Measurements from ENCODE around the gene C1orf74.
"Not testable (repeated sequence)": the region's sequence is repeated elsewhere in the genome, so short reads cannot be mapped to it uniquely, and the experiment has no call there.

C1orf74 gene

GRCh38 chr1:209808059-209808581 is 23.8 kb upstream of the C1orf74 start:
- no peak overlapping the region for H3K4me3 ChIP-seq (ENCODE audit: low read length)
- no peak for DNase-seq (ENCODE audit: low read depth, low spot score)

- DNase-seq (ENCODE audit: low read depth, low spot score): no peak
- no peak overlapping the region for H3K4me3 ChIP-seq (ENCODE audit: low read length)
These were observed 23.1 kb upstream of the C1orf74 start for GRCh38 chr1:209807509-209807908.

- DNase-seq (ENCODE audit: low read depth, low spot score): no peak
- no peak within 1 kb of the TSS for H3K4me3 ChIP-seq (ENCODE audit: low read length)
These were observed 21.8 kb upstream of the C1orf74 start, which contains the start of gene IRF6 for GRCh38 chr1:209805875-209806760. Gene IRF6 (minus strand): TSS chr1:209806142. CDS start chr1:209801413, 4,729 bp downstream.

GRCh38 chr1:209805341-209805781 is 21.0 kb upstream of the C1orf74 start:
- no peak overlapping the region for H3K4me3 ChIP-seq (ENCODE audit: low read length)
- no peak for DNase-seq (ENCODE audit: low read depth, low spot score)

GRCh38 chr1:209803568-209803967 is 19.2 kb upstream of the C1orf74 start:
- DNase-seq (ENCODE audit: low read depth, low spot score): no peak
- H3K4me3 ChIP-seq (ENCODE audit: low read length): no peak overlapping the region

- H3K4me3 ChIP-seq (ENCODE audit: low read length): no peak overlapping the region
- no peak for DNase-seq (ENCODE audit: low read depth, low spot score)
These were observed 18.4 kb upstream of the C1orf74 start for GRCh38 chr1:209802780-209803152.

- DNase-seq (ENCODE audit: low read depth, low spot score): no peak
- H3K4me3 ChIP-seq (ENCODE audit: low read length): no peak overlapping the region
These were observed 17.9 kb upstream of the C1orf74 start for GRCh38 chr1:209802117-209802779.

GRCh38 chr1:209800984-209801834 is 16.9 kb upstream of the C1orf74 start:
- no peak for DNase-seq (ENCODE audit: low read depth, low spot score)
- H3K4me3 ChIP-seq (ENCODE audit: low read length): no peak overlapping the region

GRCh38 chr1:209797978-209798639 is 13.8 kb upstream of the C1orf74 start:
- H3K4me3 ChIP-seq (ENCODE audit: low read length): no peak overlapping the region
- DNase-seq (ENCODE audit: low read depth, low spot score): no peak

- not testable (repeated sequence) for DNase-seq (ENCODE audit: low read depth, low spot score); H3K4me3 ChIP-seq (ENCODE audit: low read length)
These were observed 9.4 kb upstream of the C1orf74 start for GRCh38 chr1:209793711-209794110.

- H3K4me3 ChIP-seq (ENCODE audit: low read length): no peak overlapping the region
- no peak for DNase-seq (ENCODE audit: low read depth, low spot score)
These were observed 7.6 kb upstream of the C1orf74 start for GRCh38 chr1:209791920-209792319.

GRCh38 chr1:209790286-209791193 is 6.2 kb upstream of the C1orf74 start:
- no peak for DNase-seq (ENCODE audit: low read depth, low spot score)
- no peak overlapping the region for H3K4me3 ChIP-seq (ENCODE audit: low read length)

- H3K4me3 ChIP-seq (ENCODE audit: low read length): no peak overlapping the region
- no peak for DNase-seq (ENCODE audit: low read depth, low spot score)
These were observed 4.9 kb upstream of the C1orf74 start for GRCh38 chr1:209789245-209789644.

GRCh38 chr1:209787551-209787950 is 3.2 kb upstream of the C1orf74 start:
- no peak for DNase-seq (ENCODE audit: low read depth, low spot score)

GRCh38 chr1:209786146-209786545 is 1.8 kb upstream of the C1orf74 start:
- no peak for DNase-seq (ENCODE audit: low read depth, low spot score)

More at GRCh38 chr1:209787551-209787950, 3.2 kb upstream of the C1orf74 start:
- H3K4me3 ChIP-seq (ENCODE audit: low read length): no peak overlapping the region

GRCh38 chr1:209785592-209785991 is 1.2 kb upstream of the C1orf74 start:
- no peak overlapping the region for H3K4me3 ChIP-seq (ENCODE audit: low read length)
- DNase-seq (ENCODE audit: low read depth, low spot score): no peak

More at GRCh38 chr1:209786146-209786545, 1.8 kb upstream of the C1orf74 start:
- no peak overlapping the region for H3K4me3 ChIP-seq (ENCODE audit: low read length)

- peak overlapping the region; percentile 64 for H3K4me3 ChIP-seq (ENCODE audit: low read length)
- no peak for DNase-seq (ENCODE audit: low read depth, low spot score)
These were observed 973 bp downstream of the C1orf74 start for GRCh38 chr1:209783386-209783785.

GRCh38 chr1:209780268-209780667 is 4.1 kb downstream of the C1orf74 start:
- DNase-seq (ENCODE audit: low read depth, low spot score): no peak
- no peak overlapping the region for H3K4me3 ChIP-seq (ENCODE audit: low read length)

Data from Jurkat, Clone E6-1 (cell line).